Measurements from ENCODE around the gene LRRC27.

LRRC27 gene

DNA sequence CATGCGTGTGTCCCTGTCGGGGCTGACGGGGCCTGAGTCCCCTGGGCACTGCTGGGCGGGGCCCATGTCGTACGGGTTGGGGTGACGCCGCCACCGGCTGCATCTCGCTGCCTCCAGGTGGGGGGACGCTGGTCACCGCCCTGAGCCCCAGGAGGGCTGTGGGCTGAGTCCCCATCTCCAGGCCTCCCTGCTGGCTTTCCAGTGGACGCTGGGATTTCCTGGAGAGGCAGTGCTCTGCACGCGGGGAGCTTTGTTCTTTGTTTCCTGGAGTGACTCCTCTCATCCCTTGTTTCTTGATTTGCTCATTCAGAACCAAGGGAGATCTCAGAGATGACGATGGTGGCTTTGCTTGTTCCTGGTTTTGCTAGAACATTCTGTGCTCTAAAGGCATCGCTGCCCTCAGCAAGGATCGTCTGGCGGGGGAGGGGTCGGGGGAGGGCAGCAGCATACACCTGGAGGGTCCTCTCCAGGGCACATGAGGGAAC is 86.0 kb downstream of the LRRC27 start:
- Histone ChIP-seq H3K4me1 (peaks cover 33% of the 10 kb centered on the region), H3K27me3 (no peaks in the 10 kb centered on the region), H3K4me3 (ENCODE audit: low read depth, low read length) (no peak overlapping the region), H3K36me3 (no peaks in the 10 kb centered on the region; the same call in 1 of the 2 replicates), H3K9me3 (no peaks in the 10 kb centered on the region)
- no peak for DNase-seq
- TF ChIP-seq, protein P1, sequence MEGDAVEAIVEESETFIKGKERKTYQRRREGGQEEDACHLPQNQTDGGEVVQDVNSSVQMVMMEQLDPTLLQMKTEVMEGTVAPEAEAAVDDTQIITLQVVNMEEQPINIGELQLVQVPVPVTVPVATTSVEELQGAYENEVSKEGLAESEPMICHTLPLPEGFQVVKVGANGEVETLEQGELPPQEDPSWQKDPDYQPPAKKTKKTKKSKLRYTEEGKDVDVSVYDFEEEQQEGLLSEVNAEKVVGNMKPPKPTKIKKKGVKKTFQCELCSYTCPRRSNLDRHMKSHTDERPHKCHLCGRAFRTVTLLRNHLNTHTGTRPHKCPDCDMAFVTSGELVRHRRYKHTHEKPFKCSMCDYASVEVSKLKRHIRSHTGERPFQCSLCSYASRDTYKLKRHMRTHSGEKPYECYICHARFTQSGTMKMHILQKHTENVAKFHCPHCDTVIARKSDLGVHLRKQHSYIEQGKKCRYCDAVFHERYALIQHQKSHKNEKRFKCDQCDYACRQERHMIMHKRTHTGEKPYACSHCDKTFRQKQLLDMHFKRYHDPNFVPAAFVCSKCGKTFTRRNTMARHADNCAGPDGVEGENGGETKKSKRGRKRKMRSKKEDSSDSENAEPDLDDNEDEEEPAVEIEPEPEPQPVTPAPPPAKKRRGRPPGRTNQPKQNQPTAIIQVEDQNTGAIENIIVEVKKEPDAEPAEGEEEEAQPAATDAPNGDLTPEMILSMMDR (IDR thresholded peaks at IDR 0.05; ENCODE audit: low read depth, low read length), result no peak

DNA sequence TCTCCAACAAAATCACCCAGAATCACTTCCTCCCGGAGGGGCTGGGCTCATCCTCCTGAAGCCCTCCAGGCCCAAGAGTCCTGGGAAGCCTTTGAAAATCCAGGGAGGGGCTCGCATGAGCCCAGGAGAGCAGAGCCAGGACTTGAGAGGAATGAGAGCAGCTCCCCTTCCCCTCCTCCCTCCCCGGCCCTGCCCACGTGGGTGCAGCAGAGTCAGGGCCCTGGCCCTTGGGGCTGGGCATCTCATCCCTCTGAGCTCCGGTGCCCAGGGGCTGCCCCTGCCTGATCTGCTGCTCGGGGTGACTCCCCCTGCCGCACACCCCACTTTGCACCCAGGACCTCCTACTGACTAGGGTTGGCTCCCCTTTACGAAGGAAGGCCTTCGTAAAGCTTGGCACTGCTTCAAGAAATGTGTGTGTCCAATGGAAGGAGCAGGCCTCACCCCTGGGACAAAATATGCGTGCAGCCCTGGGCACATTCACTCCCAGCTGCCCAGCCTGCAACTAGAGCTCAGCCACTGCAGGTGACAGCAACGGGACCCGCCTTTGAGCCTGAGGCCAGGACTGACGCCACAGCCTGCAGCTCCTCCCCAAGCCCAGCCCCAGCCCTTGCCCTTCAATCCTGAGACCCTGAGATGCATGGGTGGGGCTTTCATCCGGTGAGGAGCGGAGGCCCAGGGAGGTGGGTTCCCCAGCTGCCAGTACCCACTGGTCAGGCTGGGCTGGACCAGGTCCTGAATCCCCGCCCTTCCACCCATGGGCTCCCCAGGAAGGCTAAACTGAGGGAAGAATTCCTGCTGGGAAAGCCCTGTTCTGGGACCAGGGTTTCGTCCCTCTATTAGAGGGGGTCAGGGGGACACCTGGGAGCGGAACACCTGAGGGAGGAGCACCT is 86.8 kb downstream of the LRRC27 start:
- Histone ChIP-seq H3K36me3 (no peaks in the 10 kb centered on the region; the same call in 1 of the 2 replicates), H3K4me1 (peaks cover 37% of the 10 kb centered on the region), H3K9me3 (no peaks in the 10 kb centered on the region), H3K4me3 (ENCODE audit: low read depth, low read length) (no peak overlapping the region), H3K27me3 (no peaks in the 10 kb centered on the region)
- TF ChIP-seq, protein P1 (IDR thresholded peaks at IDR 0.05; ENCODE audit: low read depth, low read length), result no peak
- DNase-seq, result no peak

DNA sequence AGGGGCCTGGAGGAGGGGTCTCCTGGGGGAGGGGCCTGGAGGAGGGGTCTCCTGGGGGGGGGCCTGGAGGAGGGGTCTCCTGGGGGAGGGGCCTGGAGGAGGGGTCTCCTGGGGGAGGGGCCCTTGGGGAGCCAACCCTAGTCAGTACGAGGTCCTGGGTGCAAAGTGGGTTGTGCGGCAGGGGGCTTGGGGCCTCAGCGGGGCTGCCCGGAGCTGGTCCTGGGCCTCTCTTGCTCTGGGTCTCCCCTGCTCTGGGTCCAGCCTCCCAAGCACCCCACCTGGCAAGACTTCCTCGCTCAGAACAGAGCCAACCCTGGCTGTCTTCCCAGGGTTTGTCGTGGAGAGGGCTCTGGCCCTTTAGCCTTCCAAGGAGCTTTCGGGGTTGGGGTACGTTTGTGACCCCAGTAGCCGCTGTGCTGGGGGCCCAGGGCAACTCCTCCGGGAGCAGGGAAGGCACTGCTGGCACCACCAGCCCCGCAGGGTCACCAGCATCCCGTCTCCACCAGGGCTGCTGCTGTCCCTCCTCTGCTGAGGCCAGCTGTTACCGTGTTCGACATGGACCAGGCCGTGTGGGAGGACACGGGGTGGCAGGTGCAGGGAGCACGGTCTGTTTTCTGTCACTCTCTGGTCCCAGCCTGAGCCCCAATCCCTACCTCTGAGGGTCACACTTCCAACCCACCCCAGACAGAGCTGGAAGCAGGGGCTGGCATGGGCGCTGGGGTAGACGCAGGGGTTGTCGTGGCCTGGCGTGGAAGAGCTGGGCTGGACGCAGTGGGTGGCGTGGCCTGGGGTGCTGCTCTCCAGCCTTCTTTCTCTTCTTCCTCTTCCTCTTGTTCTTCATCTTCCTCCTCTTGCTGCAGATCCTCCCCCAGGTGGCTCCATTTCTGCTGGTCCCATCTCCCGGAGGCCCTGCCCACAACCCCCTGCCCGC is 87.8 kb downstream of the LRRC27 start:
- H3K27me3 ChIP-seq, result no peaks in the 10 kb centered on the region
- TF ChIP-seq, protein P1 (IDR thresholded peaks at IDR 0.05; ENCODE audit: low read depth, low read length), result no peak
- no peak overlapping the region for H3K4me3 ChIP-seq (ENCODE audit: low read depth, low read length)
- no peaks in the 10 kb centered on the region for H3K9me3 ChIP-seq
- H3K4me1 ChIP-seq, result peaks cover 37% of the 10 kb centered on the region
- no peaks in the 10 kb centered on the region; the same call in 1 of the 2 replicates for H3K36me3 ChIP-seq
- no peak for DNase-seq

DNA sequence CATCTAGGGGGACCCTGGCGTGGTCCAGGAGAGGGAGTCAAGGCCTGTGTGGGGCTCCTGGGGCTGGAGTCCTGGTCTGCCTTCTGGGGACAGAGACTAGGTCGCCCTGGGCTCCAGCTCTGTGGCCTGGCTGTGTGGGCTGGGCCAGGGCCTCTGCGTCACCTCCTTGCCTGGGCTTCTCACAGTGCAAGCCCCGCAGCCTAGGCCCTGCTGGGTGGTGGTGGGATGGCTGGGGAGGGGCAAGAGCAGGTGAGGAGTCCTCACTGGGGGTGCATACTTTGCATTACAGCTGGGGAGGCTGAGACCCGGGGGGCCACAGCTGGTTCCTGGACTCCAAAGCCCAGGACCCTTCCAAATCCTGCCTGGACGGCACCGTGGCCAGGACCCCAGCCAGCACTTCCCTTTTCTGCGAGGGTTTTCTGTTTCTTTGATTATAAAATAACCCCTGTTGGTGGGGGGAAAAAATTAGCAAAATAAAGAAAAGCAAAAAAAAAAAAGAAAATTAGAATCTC is 88.5 kb downstream of the LRRC27 start:
- no peak for DNase-seq
- Histone ChIP-seq H3K4me3 (ENCODE audit: low read depth, low read length) (no peak overlapping the region), H3K36me3 (no peaks in the 10 kb centered on the region; the same call in 1 of the 2 replicates), H3K4me1 (peaks cover 37% of the 10 kb centered on the region), H3K27me3 (no peaks in the 10 kb centered on the region), H3K9me3 (no peaks in the 10 kb centered on the region)
- TF ChIP-seq, protein P1 (IDR thresholded peaks at IDR 0.05; ENCODE audit: low read depth, low read length), result no peak

DNA sequence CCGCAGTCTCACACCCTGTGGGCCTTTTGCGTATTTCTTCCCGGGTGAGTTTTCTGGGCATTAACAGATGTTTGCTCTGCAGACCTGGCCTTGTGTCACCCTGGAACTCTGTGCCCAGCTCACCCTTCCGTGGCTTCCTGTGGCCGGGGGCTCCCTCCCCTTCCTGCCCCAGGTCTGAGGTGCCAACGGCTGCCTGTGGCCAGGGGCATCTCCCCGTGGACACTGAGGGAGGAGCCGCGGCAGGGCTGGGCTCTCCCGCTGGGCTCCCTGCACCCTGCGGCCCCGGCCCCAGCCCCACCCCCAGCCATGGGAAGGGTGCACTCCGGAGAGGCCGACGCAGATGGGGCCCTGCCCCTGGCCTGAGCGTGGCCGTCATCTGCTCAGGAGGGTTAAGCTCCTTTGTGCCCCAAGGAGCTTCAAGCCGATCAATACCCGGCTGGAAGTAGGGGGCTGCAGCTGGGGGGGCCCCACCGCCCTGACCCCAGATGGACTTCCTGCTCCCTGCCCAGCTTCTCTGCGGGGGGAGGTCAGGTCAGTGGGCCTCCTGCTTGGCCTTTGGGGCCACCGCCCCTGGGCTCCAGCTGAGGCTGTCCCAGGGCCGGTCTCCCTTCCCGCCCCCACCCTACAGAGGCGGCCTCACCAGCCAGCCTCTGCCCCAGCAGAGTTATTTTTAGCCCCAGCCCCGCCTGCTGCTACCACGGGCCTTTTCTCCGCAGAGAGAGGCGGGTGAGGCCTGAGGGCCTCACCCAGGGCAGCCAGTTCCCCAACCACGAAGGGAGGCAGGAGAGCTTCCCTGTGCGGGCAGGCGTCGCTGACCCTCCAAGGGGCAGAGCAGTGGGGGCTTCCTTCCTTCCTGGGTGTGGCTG is 89.2 kb downstream of the LRRC27 start:
- H3K4me3 ChIP-seq (ENCODE audit: low read depth, low read length), result no peak overlapping the region
- no peaks in the 10 kb centered on the region for H3K27me3 ChIP-seq
- TF ChIP-seq, protein P1 (IDR thresholded peaks at IDR 0.05; ENCODE audit: low read depth, low read length), result no peak
- DNase-seq, result no peak
- no peaks in the 10 kb centered on the region for H3K36me3 ChIP-seq
- H3K4me1 ChIP-seq, result peaks cover 37% of the 10 kb centered on the region
- H3K9me3 ChIP-seq, result no peaks in the 10 kb centered on the region

All from BE2C (cell line).